K562 (cell line): ENCODE measurements around the gene ELMO3. TPM values are rescaled to one million over a fixed set of nuclear protein-coding genes. Genes with fewer than 3 reads are reported as not detected.
A peak's percentile ranks its signal among the peaks of the same experiment; 100 is the strongest.

Experiments used
- CHCHD3 ChIP-seq: fragments of 250-450 bp; sonication (Bioruptor Pico); IDR thresholded peaks from 2 replicates; pipeline ENCODE4 v2.1.2; 2022; ENCODE audit warnings: mild to moderate bottlenecking
- E2F6 ChIP-seq, 2 experiments: IDR thresholded peaks; 2 replicates each; pipeline ENCODE4 v1.6.1; 2011; ENCODE audit warnings: borderline replicate concordance in 1 of 2, control low read depth in 1 of 2, low read depth in 1 of 2, low read length in 1 of 2, mild to moderate bottlenecking in 1 of 2, mixed read lengths in 1 of 2, moderate library complexity in 1 of 2; ENCODE audit not compliant: insufficient read depth in 1 of 2, insufficient read length in 1 of 2, poor library complexity in 1 of 2, severe bottlenecking in 1 of 2; ENCODE audit errors: extremely low read depth in 1 of 2
- EP300 ChIP-seq: IDR thresholded peaks from 2 replicates; pipeline ENCODE4 v1.6.1; 2012; ENCODE audit warnings: low read length, improper control_type of control experiment
- FOXK1 ChIP-seq: sonication (generic); formaldehyde crosslinking; IDR thresholded peaks from 2 replicates; pipeline ENCODE4 v1.8.0; 2022; ENCODE audit warnings: missing genetic modification reagents, mild to moderate bottlenecking, borderline replicate concordance
- GABPA ChIP-seq: fragments of 200-800 bp; sonication (Bioruptor generic); conservative IDR thresholded peaks from 2 replicates; pipeline ENCODE4 v1.6.1; 2016; ENCODE audit warnings: low read depth, missing genetic modification characterization, missing compliant biosample characterization
- MAFF ChIP-seq: IDR thresholded peaks from 2 replicates; pipeline ENCODE4 v1.6.1; 2012; ENCODE audit warnings: low read length, improper control_type of control experiment
- SETDB1 ChIP-seq: IDR thresholded peaks from one replicate; pipeline ENCODE4 v1.6.1; 2012; ENCODE audit warnings: low read length, control low read depth, inconsistent platforms
- TAF7 ChIP-seq: fragments of 450-650 bp; IDR thresholded peaks from 2 replicates; pipeline ENCODE4 v1.6.1; 2016; ENCODE audit warnings: missing genetic modification characterization, missing compliant biosample characterization
- ZBTB40 ChIP-seq, 2 experiments: fragments of 450-650 bp in 1 of 2; sonication (generic) in 1 of 2; formaldehyde crosslinking in 1 of 2; IDR thresholded peaks; 2 replicates each; pipeline versions ENCODE4 v1.7.1 to v1.9.0; 2016 to 2022; ENCODE audit warnings: inconsistent platforms in 1 of 2, mild to moderate bottlenecking in 1 of 2, missing genetic modification reagents in 1 of 2
- polyA plus RNA-seq, 8 experiments: library from polyadenylated mRNA; depleted of rRNA in 4 of 8; stranded (reverse) in 5 of 8; unstranded in 3 of 8; fragments of >200 nt; fragmentation: Nextera tagmentation in 2 of 8; fragmentation: Illumina TruSeq in 1 of 8; extraction: Ambion mirVana in 2 of 8; extraction: Trizol in 1 of 8; gene quantifications; 2 replicates each; pipeline versions ENCODE4 v1.2.1 to v1.2.3, GENCODE V29; 2011 to 2014; ENCODE audit warnings: inconsistent platforms in 1 of 8, missing spikeins in 1 of 8
- total RNA-seq, 7 experiments: library from RNA; depleted of rRNA in 6 of 7; stranded (reverse); fragments of >200 nt in 6 of 7; fragmentation: Illumina TruSeq in 2 of 7; extraction: Trizol in 2 of 7; gene quantifications; 2 replicates each; pipeline versions ENCODE4 v1.2.1 to v1.2.3, GENCODE V29; 2011 to 2021; ENCODE audit warnings: low replicate concordance in 1 of 7
- TF ChIP-seq, protein P1 (sequence below), 2 experiments: fragments of 450-650 bp; IDR thresholded peaks; 2 replicates each; pipeline ENCODE4 v1.6.1; 2016
- TF ChIP-seq, protein P2 (sequence below): fragments of 150-350 bp; conservative IDR thresholded peaks from 2 replicates; pipeline ENCODE4 v1.6.1; 2014; ENCODE audit warnings: low read length

Gene ELMO3
- total and polyA plus RNA-seq, 9 of the 15 experiments (the other 6 are each of a cell fraction or from before 2014, with no cell fraction given): 0.04 to 5.1 (median 1.5) TPM

DNA sequence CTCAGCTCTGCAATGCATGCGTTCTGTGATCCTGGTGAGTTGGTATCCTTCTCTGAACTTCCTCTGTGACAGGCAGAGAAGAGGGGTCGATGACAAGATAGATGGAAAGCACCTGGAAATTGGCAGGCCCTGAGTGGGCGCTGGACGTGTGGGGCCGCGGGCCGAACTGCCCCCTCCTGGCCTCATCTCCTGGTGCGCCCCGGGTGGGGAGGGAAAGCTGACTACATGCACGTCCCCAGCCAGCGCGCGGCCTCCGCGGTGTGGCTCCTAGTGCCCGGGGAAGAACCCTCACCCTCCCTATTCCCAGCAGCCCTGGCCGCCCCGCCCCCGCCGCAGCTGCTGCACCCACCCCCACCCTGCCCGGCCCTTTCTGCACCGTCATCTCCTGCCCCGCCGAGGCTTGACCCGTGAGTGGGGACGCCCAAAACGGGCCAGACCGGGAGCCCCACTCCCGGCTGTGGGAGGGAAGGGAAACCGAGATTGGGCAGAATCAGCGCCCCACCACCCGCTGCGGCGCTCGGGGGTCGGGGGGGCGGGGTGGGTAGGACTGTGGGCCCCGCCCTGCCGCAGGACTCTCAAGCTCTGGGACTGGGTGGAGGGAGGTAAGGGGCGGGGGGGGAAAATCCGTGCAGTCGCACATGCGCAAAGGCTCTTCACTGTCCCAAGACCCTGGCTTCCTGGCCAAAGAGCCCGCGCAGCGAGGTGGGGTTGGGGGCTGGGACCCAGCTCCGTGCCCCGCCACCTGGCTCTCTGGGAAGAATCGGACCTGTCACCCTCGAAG is 28.6 kb upstream of the ELMO3 start, which contains the start of gene NOL3 (continued):
- no peak for TF ChIP-seq ZBTB40 (IDR thresholded peaks at IDR 0.05)
- TF ChIP-seq ZBTB40 (CRISPR knock-in tag; IDR thresholded peaks at IDR 0.05): no peak
- peak; percentile 34 to 64 for TF ChIP-seq E2F6 (IDR thresholded peaks at IDR 0.05; ENCODE audit: borderline replicate concordance in 1 of 2, extremely low read depth in 1 of 2, insufficient read depth in 1 of 2, insufficient read length in 1 of 2, low read depth in 1 of 2, low read length in 1 of 2, poor library complexity in 1 of 2, severe bottlenecking in 1 of 2)
- no peak for TF ChIP-seq SETDB1
- TF ChIP-seq, protein P1, sequence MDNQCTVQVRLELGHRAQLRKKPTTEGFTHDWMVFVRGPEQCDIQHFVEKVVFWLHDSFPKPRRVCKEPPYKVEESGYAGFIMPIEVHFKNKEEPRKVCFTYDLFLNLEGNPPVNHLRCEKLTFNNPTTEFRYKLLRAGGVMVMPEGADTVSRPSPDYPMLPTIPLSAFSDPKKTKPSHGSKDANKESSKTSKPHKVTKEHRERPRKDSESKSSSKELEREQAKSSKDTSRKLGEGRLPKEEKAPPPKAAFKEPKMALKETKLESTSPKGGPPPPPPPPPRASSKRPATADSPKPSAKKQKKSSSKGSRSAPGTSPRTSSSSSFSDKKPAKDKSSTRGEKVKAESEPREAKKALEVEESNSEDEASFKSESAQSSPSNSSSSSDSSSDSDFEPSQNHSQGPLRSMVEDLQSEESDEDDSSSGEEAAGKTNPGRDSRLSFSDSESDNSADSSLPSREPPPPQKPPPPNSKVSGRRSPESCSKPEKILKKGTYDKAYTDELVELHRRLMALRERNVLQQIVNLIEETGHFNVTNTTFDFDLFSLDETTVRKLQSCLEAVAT (IDR thresholded peaks at IDR 0.05): 0 out of 4 replicates have a peak, but pooled peaks of 1 of the 2 experiments have one; percentile 8
- TF ChIP-seq, protein P2, sequence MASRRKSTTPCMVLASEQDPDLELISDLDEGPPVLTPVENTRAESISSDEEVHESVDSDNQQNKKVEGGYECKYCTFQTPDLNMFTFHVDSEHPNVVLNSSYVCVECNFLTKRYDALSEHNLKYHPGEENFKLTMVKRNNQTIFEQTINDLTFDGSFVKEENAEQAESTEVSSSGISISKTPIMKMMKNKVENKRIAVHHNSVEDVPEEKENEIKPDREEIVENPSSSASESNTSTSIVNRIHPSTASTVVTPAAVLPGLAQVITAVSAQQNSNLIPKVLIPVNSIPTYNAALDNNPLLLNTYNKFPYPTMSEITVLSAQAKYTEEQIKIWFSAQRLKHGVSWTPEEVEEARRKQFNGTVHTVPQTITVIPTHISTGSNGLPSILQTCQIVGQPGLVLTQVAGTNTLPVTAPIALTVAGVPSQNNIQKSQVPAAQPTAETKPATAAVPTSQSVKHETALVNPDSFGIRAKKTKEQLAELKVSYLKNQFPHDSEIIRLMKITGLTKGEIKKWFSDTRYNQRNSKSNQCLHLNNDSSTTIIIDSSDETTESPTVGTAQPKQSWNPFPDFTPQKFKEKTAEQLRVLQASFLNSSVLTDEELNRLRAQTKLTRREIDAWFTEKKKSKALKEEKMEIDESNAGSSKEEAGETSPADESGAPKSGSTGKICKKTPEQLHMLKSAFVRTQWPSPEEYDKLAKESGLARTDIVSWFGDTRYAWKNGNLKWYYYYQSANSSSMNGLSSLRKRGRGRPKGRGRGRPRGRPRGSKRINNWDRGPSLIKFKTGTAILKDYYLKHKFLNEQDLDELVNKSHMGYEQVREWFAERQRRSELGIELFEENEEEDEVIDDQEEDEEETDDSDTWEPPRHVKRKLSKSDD: no peak
- TF ChIP-seq GABPA (tag): peak; percentile 44; the same call in 1 of the 2 replicates
- TF ChIP-seq EP300: peak; percentile 47
- no peak for TF ChIP-seq CHCHD3 (CRISPR knock-in tag)
- no peak; the same call in 1 of the 2 replicates for TF ChIP-seq MAFF
- TF ChIP-seq TAF7 (tag): no peak
- no peak for TF ChIP-seq FOXK1 (CRISPR knock-in tag)
